Activated T-cell treated with anti-CD3 and anti-CD28 coated beads for 48 hours (primary cell): ENCODE data around the gene CTDNEP1.

Source experiments
- DNase-seq: peaks from one replicate; pipeline ENCODE4 v3.0.0-alpha.2; 2020; ENCODE audit warnings: low read depth

CTDNEP1 gene

GRCh38 chr17:7279448-7279847 is 27.9 kb upstream of the CTDNEP1 start:
- no peak for DNase-seq

- DNase-seq, result no peak
These were observed 15.2 kb upstream of the CTDNEP1 start for GRCh38 chr17:7266784-7267183.

DNA sequence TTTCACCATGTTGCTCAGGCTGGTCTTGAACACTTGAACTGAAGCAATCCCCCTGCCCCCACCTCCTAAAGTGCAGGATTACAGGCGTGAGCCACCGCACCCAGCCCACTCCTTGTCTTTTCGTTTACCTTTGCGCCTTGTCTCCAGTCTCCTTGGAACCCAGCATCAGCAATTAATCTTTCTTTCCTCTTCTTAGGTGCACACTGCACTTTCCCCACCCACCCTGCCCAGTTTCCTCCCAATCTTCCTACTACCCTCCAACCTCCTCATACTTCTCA is 12.2 kb upstream of the CTDNEP1 start:
- DNase-seq, result no peak

GRCh38 chr17:7262935-7263800 is 11.6 kb upstream of the CTDNEP1 start:
- DNase-seq, result no peak

GRCh38 chr17:7262192-7262934 is 10.8 kb upstream of the CTDNEP1 start, which contains the start of gene CLDN7:
CLDN7 (minus strand) TSS chr17:7262478; CDS start chr17:7262043, 435 bp downstream.
- no peak for DNase-seq

DNA sequence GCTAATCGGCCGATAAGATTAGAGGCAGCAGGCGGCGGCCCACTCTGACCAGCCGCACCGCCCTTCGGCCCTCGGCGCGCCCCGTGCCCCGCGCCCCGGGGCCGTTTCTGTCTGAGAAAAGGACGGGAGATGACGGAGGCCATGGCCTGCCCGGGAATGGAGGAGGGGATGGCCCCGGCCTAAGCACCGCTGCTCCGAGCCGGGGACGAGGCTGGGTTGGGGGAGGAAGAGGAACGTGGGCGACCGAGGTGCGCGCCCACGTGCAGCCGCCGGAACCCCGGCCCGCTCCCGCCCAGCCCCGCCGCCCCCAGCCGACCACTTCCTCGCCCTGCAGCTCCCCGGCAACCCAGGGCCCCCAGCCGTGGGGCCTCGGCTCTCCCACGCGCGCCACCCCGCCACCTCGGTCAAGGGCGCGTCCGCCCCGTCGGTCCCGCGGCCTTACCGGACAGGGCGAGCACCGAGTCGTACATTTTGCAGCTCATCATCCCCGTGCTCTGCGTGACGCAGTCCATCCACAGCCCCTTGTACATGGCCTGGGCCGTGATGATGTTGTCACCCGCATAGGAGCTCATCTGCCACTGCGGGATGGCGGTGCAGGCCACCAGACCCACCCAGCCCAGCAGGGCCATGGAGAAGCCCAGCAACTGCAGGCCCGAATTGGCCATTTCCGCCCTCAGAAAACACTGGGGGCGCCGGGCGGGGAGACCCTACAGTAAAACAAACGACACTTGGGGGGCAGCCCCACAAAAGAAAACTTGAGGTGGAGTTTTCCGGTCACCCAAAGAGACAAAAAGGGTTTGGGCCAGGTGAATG is 10.1 kb upstream of the CTDNEP1 start:
- DNase-seq, result no peak

GRCh38 chr17:7260651-7261378 is 9.3 kb upstream of the CTDNEP1 start:
- no peak for DNase-seq

DNA sequence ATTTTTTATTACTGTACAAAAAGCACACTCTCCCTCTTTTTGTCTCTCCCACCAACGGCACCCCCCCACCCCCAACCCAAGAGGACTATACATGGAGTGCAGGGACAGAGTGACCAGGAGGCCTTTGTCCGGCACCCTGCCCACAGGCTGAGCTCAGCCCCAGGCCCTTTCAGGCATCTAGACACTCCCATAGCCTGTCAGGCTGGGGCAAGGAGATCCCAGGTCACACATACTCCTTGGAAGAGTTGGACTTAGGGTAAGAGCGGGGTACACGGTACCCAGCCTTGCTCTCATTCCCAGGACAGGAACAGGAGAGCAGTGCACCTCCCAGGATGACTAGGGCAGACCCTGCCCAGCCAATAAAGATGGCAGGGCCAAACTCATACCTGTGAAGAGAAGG is 8.6 kb upstream of the CTDNEP1 start:
- DNase-seq, result no peak

DNA sequence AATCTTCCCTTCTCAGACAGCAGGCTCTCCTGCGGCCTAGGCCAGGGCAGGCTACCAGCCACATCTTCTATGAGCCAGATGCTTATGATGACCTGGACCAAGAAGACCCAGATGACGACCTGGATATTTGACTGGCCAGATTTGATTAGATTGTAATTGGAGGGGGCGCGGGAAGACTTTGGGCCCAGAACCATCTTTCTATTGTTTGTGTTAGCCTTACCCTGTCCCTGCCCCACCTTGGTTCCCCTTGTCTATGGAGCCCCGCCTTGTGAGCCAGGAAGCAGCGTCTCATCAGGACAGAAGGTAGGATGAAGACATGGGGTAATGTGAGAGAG is 8.0 kb upstream of the CTDNEP1 start:
- no peak for DNase-seq

DNA sequence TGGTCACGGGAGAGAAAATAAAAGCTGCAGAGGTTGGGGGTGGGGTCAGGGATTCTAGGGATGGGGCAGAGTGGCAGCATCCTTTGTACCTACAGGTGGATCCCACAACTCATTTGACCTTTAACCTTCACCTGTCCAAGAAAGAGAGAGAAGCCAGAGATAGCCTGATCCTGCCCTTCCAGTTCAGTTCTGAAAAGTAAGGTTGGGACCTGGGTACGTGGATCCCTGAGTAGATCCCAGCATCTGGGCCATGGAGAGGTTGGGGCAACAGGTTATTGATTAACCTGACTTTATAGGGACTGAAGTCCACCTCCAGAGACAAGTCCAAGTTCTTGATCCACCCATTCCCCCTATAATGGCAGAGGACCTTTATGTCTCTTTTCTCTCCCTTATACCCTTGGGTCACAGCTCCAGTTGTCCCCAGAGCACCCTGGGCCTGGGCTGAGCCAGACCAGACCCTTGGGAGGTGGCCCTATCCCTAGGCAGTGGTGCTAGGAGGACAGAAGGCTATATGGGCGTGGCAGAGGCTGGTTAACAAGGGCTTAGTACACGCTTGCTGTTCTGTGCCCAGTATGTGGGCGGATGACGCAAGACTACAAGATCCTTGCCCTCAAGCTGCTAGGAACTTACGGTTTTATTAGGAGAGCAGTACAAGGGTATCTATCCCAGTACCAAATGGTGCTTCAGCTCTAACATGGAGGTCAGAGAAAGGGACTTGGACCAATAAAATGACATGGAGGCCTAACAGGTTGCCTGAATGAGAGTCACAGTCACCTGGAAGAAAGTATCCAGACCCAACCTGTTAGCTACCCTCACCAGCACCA is 7.4 kb upstream of the CTDNEP1 start:
- DNase-seq, result no peak

DNA sequence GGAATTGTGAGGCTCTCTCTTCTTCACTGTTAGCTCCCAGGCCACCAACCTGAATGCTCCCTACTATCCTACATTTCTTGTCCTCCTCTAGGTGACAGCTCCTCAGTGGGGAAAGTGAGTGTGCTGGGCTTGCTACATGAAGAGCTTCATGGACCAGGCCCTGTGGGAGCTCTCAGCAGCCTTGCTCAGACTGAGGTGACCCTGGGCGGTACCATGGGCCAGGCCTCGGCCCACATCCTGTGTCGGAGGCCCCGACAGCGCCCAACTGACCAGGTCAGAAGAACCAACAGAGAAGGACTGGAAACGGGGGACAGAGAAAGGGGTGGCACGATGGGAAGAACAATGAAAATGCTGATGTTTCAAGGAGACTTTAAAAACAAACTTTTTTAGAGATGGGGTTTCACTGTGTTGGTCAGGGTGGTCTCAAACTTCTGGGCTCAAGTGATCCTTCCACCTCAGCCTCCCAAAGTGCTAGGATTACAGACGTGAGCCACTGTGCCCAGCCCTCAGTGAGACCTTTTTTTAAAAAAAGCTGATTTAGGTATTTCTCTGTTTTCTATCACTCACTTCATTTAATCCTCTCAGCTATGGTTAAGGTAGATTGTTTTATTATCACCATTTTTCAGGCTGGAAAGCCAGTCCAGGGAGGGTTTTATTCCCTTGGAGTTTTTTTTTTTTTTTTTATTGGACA is 5.4 kb upstream of the CTDNEP1 start:
- DNase-seq, result no peak

DNA sequence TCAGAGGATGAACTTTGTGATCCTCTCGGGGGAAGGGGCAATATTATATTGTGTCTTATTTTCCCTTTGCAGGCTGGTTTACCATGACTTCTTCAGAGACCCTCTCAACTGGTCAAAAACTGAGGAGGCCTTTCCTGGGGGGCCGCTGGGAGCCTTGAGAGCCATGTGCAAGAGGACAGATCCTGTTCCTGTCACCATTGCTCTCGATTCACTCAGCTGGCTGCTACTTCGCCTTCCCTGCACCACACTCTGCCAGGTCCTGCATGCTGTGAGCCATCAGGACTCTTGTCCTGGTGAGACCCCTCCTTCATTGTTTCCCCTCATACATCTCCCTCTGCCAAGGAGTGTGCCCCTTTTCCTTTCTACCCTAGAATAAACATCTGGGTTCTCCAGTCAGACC is 3.0 kb upstream of the CTDNEP1 start:
- DNase-seq, result no peak

DNA sequence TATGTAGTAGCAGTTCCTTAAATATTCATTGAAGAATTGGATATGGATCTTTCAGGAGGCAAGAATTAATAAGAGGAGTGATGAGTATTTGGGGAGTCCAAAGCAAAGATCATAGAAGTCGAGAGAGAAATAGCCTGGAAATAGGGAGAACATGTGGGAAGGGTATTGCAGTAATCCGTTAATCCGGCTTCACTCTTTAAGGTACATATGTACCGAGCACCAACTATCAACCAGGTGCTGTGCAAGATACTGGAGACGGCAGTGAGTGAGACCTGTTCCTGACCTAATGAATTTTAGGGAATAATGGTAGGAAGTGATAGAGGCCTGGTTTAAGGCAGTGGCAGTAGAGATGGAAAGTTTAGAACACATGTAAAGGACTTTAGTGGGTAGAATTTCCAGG is 1.5 kb upstream of the CTDNEP1 start:
- no peak for DNase-seq

DNA sequence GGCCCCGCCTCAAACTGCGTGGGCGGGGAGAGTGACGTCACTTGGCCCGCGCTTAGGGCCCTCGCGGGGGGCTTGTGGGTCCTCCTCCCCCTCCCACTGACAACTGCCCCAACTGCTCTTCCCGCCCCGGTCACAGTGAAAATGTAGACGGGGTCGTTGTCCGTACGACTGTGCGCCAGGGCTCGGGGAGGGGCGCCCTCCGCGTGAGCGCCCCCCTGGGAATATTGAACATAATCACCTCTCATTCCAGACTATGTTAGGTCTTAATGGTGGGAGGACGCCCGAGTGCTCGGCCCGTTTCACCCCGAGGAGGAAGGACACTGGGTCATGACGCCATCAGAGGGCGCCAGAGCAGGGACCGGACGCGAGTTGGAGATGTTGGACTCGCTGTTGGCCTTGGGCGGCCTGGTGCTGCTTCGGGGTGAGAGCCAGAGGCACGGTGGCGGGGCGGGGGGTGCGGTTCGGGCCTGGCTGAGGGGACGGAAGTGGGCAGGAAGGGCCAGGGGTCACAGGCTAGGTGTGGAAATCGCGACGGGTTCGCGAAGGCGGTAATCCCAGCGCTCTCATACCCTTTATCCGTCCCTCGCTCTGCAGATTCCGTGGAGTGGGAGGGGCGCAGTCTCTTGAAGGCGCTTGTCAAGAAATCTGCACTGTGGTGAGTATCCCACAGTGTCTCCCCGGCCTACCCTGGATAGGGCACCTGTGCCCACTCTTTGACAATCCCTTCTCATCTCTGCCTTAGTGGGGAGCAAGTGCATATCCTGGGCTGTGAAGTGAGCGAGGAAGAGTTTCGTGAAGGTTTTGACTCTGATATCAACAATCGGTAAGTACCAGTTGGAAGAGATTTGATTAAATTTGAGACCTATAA is 876 bp upstream of the CTDNEP1 start, which contains the start of gene ELP5:
Gene ELP5 (plus strand): TSS at position 40 of the 868 bp plus-strand sequence. CDS start 336 bp downstream, at position 376.
- peak; percentile 86 for DNase-seq

GRCh38 chr17:7250695-7251627 is 573 bp downstream of the CTDNEP1 start:
- DNase-seq, result no peak

DNA sequence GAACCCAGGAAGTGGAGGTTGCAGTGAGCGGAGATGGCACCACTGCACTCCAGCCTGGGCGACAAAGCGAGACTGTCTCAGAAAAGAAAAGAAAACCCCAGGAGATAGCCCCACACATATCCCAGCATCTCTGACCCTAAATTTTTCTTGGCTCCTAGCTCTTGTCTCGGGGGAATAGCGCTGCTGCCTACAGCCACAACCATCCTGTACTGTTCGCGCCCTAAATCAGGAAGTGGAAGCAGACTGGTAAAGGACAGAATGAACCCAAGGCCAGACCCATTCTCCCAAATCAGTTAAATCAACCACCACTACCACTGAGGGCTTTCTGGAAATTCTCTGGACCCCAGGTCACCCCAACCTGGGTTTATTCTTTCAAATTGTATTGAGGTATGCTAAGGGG is 1.7 kb downstream of the CTDNEP1 start:
- DNase-seq, result no peak

- DNase-seq, result no peak
These were observed 2.3 kb downstream of the CTDNEP1 start for GRCh38 chr17:7249214-7249613.

- DNase-seq, result no peak
These were observed 2.7 kb downstream of the CTDNEP1 start for GRCh38 chr17:7248796-7249195.
